H1 (cell line): ENCODE data around the gene PLEKHG1. TPM values are rescaled to one million over a fixed set of nuclear protein-coding genes. Genes with fewer than 3 reads are reported as not detected.

Source experiments
- CHD7 ChIP-seq: fragments of 300-600 bp; sonication (generic); IDR thresholded peaks from 2 replicates; pipeline ENCODE4 v1.7.1; 2012; ENCODE audit warnings: low read length, moderate library complexity, mild to moderate bottlenecking, inconsistent platforms; ENCODE audit not compliant: insufficient replicate concordance
- GABPA ChIP-seq: IDR thresholded peaks from 2 replicates; pipeline ENCODE4 v1.6.1; 2011; ENCODE audit warnings: mild to moderate bottlenecking, low read length, moderate library complexity, borderline replicate concordance; ENCODE audit not compliant: insufficient read depth
- JUND ChIP-seq: IDR thresholded peaks from 2 replicates; pipeline ENCODE4 v1.6.1; 2011; ENCODE audit warnings: mild to moderate bottlenecking, improper control_type of control experiment, low read length
- KDM5A ChIP-seq: fragments of 200-600 bp; IDR thresholded peaks from 2 replicates; pipeline ENCODE4 v1.7.1; 2012; ENCODE audit warnings: mild to moderate bottlenecking, low read length, inconsistent platforms, mixed read lengths
- NANOG ChIP-seq: IDR thresholded peaks from 2 replicates; pipeline ENCODE4 v1.6.1; 2011; ENCODE audit warnings: low read length, low read depth, mild to moderate bottlenecking, inconsistent platforms; ENCODE audit not compliant: insufficient read depth, poor library complexity, severe bottlenecking
- POLR2AphosphoS5 ChIP-seq: IDR thresholded peaks from 2 replicates; pipeline ENCODE4 v1.6.1; 2011; ENCODE audit warnings: low read depth, low read length
- SP1 ChIP-seq: IDR thresholded peaks from 2 replicates; pipeline ENCODE4 v1.6.1; 2011; ENCODE audit warnings: low read depth, low read length
- SP4 ChIP-seq: IDR thresholded peaks from 2 replicates; pipeline ENCODE4 v1.6.1; 2012; ENCODE audit warnings: low read length, inconsistent platforms
- TAF1 ChIP-seq: IDR thresholded peaks from 2 replicates; pipeline ENCODE4 v1.6.1; 2011; ENCODE audit warnings: mild to moderate bottlenecking, low read depth, low read length
- YY1 ChIP-seq: IDR thresholded peaks from 2 replicates; pipeline ENCODE4 v1.6.1; 2011; ENCODE audit warnings: low read depth, mild to moderate bottlenecking, low read length
- polyA plus RNA-seq, 7 experiments: library from polyadenylated mRNA; depleted of rRNA in 3 of 7; stranded (reverse) in 5 of 7; unstranded in 2 of 7; fragments of >200 nt in 5 of 7; fragments of 200-250 nt in 2 of 7; gene quantifications; 1 replicate in 5 of 7; 2 replicates in 1 of 7; 4 replicates in 1 of 7; pipeline versions ENCODE4 v1.2.1 to v1.2.3, GENCODE V29; 2011 to 2013; ENCODE audit warnings: missing spikeins in 2 of 7, mixed read lengths in 2 of 7
- total RNA-seq: library from RNA; stranded (reverse); fragmentation: NEBNext Ultra II Directional; extraction: Animal tissue kit (Norgen Biotek cat#: 25700); gene quantifications from 2 replicates; pipeline ENCODE4 v1.2.1, GENCODE V29; 2021
- TF ChIP-seq, protein P1 (sequence below): IDR thresholded peaks from 2 replicates; pipeline ENCODE4 v1.6.1; 2011; ENCODE audit warnings: low read depth, mild to moderate bottlenecking, low read length; ENCODE audit not compliant: insufficient read depth
- TF ChIP-seq, protein P2 (sequence below): IDR thresholded peaks from 2 replicates; pipeline ENCODE4 v1.6.1; 2012; ENCODE audit warnings: inconsistent platforms

PLEKHG1 gene
- total and polyA plus RNA-seq, 2 of the 8 experiments (the other 6 are each of a cell fraction or from before 2014, with no cell fraction given): 0.94 to 2.2 TPM

GRCh38 chr6:150568560-150568959 lies 31.1 kb upstream of the PLEKHG1 start (continued):
- TF ChIP-seq CHD7 (no peak), JUND (no peak), TAF1 (no peak), SP4 (no peak), GABPA (no peak), YY1 (no peak), NANOG (no peak), KDM5A (no peak), POLR2AphosphoS5 (no peak), SP1 (no peak)
- TF ChIP-seq, protein P1, sequence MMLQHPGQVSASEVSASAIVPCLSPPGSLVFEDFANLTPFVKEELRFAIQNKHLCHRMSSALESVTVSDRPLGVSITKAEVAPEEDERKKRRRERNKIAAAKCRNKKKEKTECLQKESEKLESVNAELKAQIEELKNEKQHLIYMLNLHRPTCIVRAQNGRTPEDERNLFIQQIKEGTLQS: no peak
- TF ChIP-seq, protein P2, sequence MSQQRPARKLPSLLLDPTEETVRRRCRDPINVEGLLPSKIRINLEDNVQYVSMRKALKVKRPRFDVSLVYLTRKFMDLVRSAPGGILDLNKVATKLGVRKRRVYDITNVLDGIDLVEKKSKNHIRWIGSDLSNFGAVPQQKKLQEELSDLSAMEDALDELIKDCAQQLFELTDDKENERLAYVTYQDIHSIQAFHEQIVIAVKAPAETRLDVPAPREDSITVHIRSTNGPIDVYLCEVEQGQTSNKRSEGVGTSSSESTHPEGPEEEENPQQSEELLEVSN: no peak
